HCT116 (cell line): ENCODE measurements around the gene TMEM176B.

Experiments used
- CTCF ChIP-seq, 3 experiments: fragments of 200-600 bp in 1 of 3; sonication (generic) in 1 of 3; IDR thresholded peaks in 2 of 3; conservative IDR thresholded peaks in 1 of 3; 2 replicates each; pipeline ENCODE4 v1.5.1; 2012 to 2017; ENCODE audit warnings: low read depth in 2 of 3, low read length in 2 of 3, antibody characterized with exemption in 1 of 3, borderline replicate concordance in 1 of 3, control low read depth in 1 of 3, mild to moderate bottlenecking in 1 of 3, mixed read lengths in 1 of 3, mixed run types in 1 of 3, moderate library complexity in 1 of 3; ENCODE audit not compliant: insufficient read depth in 1 of 3
- EZH2phosphoT487 ChIP-seq: fragments of 200-600 bp; IDR thresholded peaks from 2 replicates; pipeline ENCODE4 v1.6.1; 2018; ENCODE audit warnings: antibody characterized with exemption, borderline replicate concordance
- MAX ChIP-seq: IDR thresholded peaks from 2 replicates; pipeline ENCODE4 v1.6.1; 2012
- POLR2A ChIP-seq: IDR thresholded peaks from 2 replicates; pipeline ENCODE4 v1.7.0; 2011; ENCODE audit warnings: borderline replicate concordance; ENCODE audit not compliant: insufficient read depth, insufficient read length; ENCODE audit errors: extremely low read depth
- POLR2AphosphoS5 ChIP-seq: IDR thresholded peaks from 2 replicates; pipeline ENCODE4 v1.6.1; 2011; ENCODE audit warnings: mild to moderate bottlenecking, low read depth, low read length, moderate library complexity
- SIN3A ChIP-seq: IDR thresholded peaks from 2 replicates; pipeline ENCODE4 v1.6.1; 2012; ENCODE audit warnings: low read depth

- TF ChIP-seq CTCF (IDR thresholded peaks at IDR 0.05 in 2 of 3, conservative IDR thresholded peaks at IDR 0.05 in 1 of 3; ENCODE audit: borderline replicate concordance in 1 of 3, insufficient read depth in 1 of 3, low read depth in 2 of 3, low read length in 2 of 3), result peak; percentile 13 to 26 (median 25); a peak in 5 of 6 replicates
- TF ChIP-seq EZH2phosphoT487, result no peak
- TF ChIP-seq POLR2AphosphoS5, result no peak
- TF ChIP-seq SIN3A, result no peak
- TF ChIP-seq POLR2A, result no peak
- no peak for TF ChIP-seq MAX
These were observed 46.1 kb downstream of the TMEM176B start for GRCh38 chr7:150753826-150754603.
